Endothelial cell of coronary artery (primary cell): ENCODE measurements around the gene COX5B. TPM values are rescaled to one million over a fixed set of nuclear protein-coding genes. Genes with fewer than 3 reads are reported as not detected.

Source experiments
- total RNA-seq: library from RNA; depleted of rRNA; stranded (reverse); fragments of >200 nt; gene quantifications from 2 replicates; pipeline ENCODE4 v1.2.3, GENCODE V29; 2014

COX5B gene
- total RNA-seq, result 363 and 382 TPM in 2 replicates

GRCh38 chr2:97645695-97646629 lies at the start of gene COX5B:
TSS of gene COX5B (plus strand) at chr2:97646062. CDS start at chr2:97646087, 25 bp downstream.

GRCh38 chr2:97663962-97664635 lies 18.2 kb downstream of the COX5B start, which contains the start of gene ACTR1B:
TSS of gene ACTR1B (minus strand) at chr2:97664044. CDS start at chr2:97663890, 154 bp downstream.

GRCh38 chr2:97669448-97669847 lies 23.6 kb downstream of the COX5B start, which contains the start of gene C2orf92:
TSS of gene C2orf92 (plus strand) at chr2:97669713. CDS start at chr2:97669789, 76 bp downstream.

Other genes with a start within 250 kb of the COX5B start
- 34.2 and 37.2 TPM in 2 replicates for gene ANKRD36B, start 56.2 kb upstream of the COX5B start, total RNA-seq
- 54.3 and 84.3 TPM in 2 replicates for gene ACTR1B, start 18.0 kb downstream of the COX5B start, total RNA-seq
- gene C2orf92, start 23.7 kb downstream of the COX5B start, total RNA-seq, result 0.72 and 1.2 TPM in 2 replicates
- not detected in 2 replicates for gene ZAP70, start 67.5 kb downstream of the COX5B start, total RNA-seq